Activated CD4-positive, CD25-positive, alpha-beta regulatory T cell treated with anti-CD3 and anti-CD28 coated beads, Interleukin-2, amount 50 U/mL, for 24 hours (primary cell): ENCODE data around the gene IFI44.

Source experiments
- ATAC-seq, 2 donors: fragments of 150-1000 bp; cut with Tn5 transposase; one replicate each; pipeline ENCODE4 v1.10.0; 2021; ENCODE audit warnings: mild to moderate bottlenecking in 1 of 2, moderate library complexity in 1 of 2

IFI44 gene

DNA sequence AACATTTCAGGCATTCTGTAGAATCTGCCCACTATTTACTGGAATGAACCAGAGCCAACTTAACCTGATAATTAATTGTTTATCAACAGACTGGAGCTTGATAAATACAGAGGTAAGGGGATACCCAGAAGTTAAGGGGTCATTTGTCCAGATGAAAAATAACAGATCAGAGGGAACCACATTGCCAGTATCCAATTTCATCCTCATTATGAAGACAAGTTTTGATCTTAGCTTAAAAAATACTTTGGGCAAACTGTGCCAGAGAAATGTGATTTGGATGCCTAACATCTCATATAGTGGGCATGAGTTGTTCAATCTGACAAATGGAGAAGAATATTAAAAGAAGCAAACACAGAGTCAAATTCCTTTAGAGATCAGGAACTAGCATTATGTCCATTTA, 63.7 kb downstream of the IFI44 start:
- ATAC-seq = no peak
